ENCODE results near the gene MED29. TPM values are rescaled to one million over a fixed set of nuclear protein-coding genes. Genes with fewer than 3 reads are reported as not detected.

The MED29 gene
- total and polyA plus RNA-seq, 5 donors from 2014 or later, result 53.6 to 65.6 (median 59.5) TPM

GRCh38 chr19:39416152-39417120 lies 25.3 kb downstream of the MED29 start:
- DNase-seq, result no peak
- H3K9me3 ChIP-seq (ENCODE audit: control insufficient read depth in 2 of 2, low read length in 2 of 2), result no peaks in the 10 kb centered on the region
- H3K27me3 Mint-ChIP-seq, result peaks cover 10% of the 10 kb centered on the region
- H3K4me3 ChIP-seq (ENCODE audit: low read depth, low read length), result no peak overlapping the region
- peaks cover 0 to 5% (median 0%) of the 10 kb centered on the region in 7 donors for H3K9me3 Mint-ChIP-seq
- no peak overlapping the region for H3K27ac ChIP-seq (ENCODE audit: insufficient read depth, low read length, poor library complexity, severe bottlenecking)
- H3K27me3 ChIP-seq (ENCODE audit: control insufficient read depth, insufficient read depth, low read length), result no peaks in the 10 kb centered on the region
- H3K36me3 Mint-ChIP-seq, result peaks cover 15% of the 10 kb centered on the region
- H3K4me1 Mint-ChIP-seq, result peaks cover 4 to 29% (median 17%) of the 10 kb centered on the region in 4 donors
- no peak for ATAC-seq (ENCODE audit: low read depth in 2 of 2)
- peak overlapping the region in 1 of 4 donors; percentile 67 for H3K4me3 Mint-ChIP-seq
- H3K36me3 ChIP-seq (ENCODE audit: control insufficient read depth, insufficient read depth, low read length), result peaks cover 17% of the 10 kb centered on the region
- peaks cover 19% of the 10 kb centered on the region for H3K4me1 ChIP-seq (ENCODE audit: control insufficient read depth, insufficient read depth, low read length, poor library complexity, severe bottlenecking)
- H3K27ac Mint-ChIP-seq, result no peak overlapping the region

- no peaks in the 10 kb centered on the region for H3K9me3 ChIP-seq (ENCODE audit: control insufficient read depth in 2 of 2, low read length in 2 of 2)
- H3K27ac Mint-ChIP-seq, result no peak overlapping the region
- peak overlapping the region in 1 of 4 donors; percentile 67 for H3K4me3 Mint-ChIP-seq
- DNase-seq (no peak), ATAC-seq (ENCODE audit: low read depth in 2 of 2) (no peak)
- H3K9me3 Mint-ChIP-seq, result no peaks in the 10 kb centered on the region
- H3K27me3 Mint-ChIP-seq, result no peaks in the 10 kb centered on the region
- peaks cover 10% of the 10 kb centered on the region for H3K36me3 Mint-ChIP-seq
- H3K4me3 ChIP-seq (ENCODE audit: low read depth, low read length), result no peak overlapping the region
- H3K4me1 ChIP-seq (ENCODE audit: control insufficient read depth, insufficient read depth, low read length, poor library complexity, severe bottlenecking), result peaks cover 16% of the 10 kb centered on the region
- no peak overlapping the region for H3K27ac ChIP-seq (ENCODE audit: insufficient read depth, low read length, poor library complexity, severe bottlenecking)
- peaks cover 24% of the 10 kb centered on the region for H3K36me3 ChIP-seq (ENCODE audit: control insufficient read depth, insufficient read depth, low read length)
- H3K4me1 Mint-ChIP-seq, result peaks cover 0 to 20% (median 11%) of the 10 kb centered on the region in 4 donors
- H3K27me3 ChIP-seq (ENCODE audit: control insufficient read depth, insufficient read depth, low read length), result no peaks in the 10 kb centered on the region
Measured at GRCh38 chr19:39417463-39418181, 26.4 kb downstream of the MED29 start.

- no peaks in the 10 kb centered on the region for H3K27me3 ChIP-seq (ENCODE audit: control insufficient read depth, insufficient read depth, low read length)
- Mint-ChIP-seq H3K27me3 (no peaks in the 10 kb centered on the region), H3K4me3 (peak overlapping the region in 1 of 4 donors; percentile 32), H3K9me3 (no peaks in the 10 kb centered on the region), H3K36me3 (peaks cover 12% of the 10 kb centered on the region), H3K27ac (peak overlapping the region in 2 of 3 donors; percentile 32 to 85), H3K4me1 (peaks cover 0 to 15% (median 7%) of the 10 kb centered on the region in 4 donors)
- H3K4me3 ChIP-seq (ENCODE audit: low read depth, low read length), result no peak overlapping the region
- peaks cover 35% of the 10 kb centered on the region for H3K36me3 ChIP-seq (ENCODE audit: control insufficient read depth, insufficient read depth, low read length)
- no peak overlapping the region for H3K27ac ChIP-seq (ENCODE audit: insufficient read depth, low read length, poor library complexity, severe bottlenecking)
- H3K9me3 ChIP-seq (ENCODE audit: control insufficient read depth in 2 of 2, low read length in 2 of 2), result no peaks in the 10 kb centered on the region
- ATAC-seq (ENCODE audit: low read depth in 2 of 2) (no peak), DNase-seq (no peak)
- peaks cover 4% of the 10 kb centered on the region for H3K4me1 ChIP-seq (ENCODE audit: control insufficient read depth, insufficient read depth, low read length, poor library complexity, severe bottlenecking)
Measured at GRCh38 chr19:39419003-39419402, 27.8 kb downstream of the MED29 start.

- Histone ChIP-seq H3K4me3 (ENCODE audit: low read depth, low read length) (no peak overlapping the region), H3K9me3 (ENCODE audit: control insufficient read depth in 2 of 2, low read length in 2 of 2) (no peaks in the 10 kb centered on the region), H3K36me3 (ENCODE audit: control insufficient read depth, insufficient read depth, low read length) (peaks cover 33% of the 10 kb centered on the region), H3K27ac (ENCODE audit: insufficient read depth, low read length, poor library complexity, severe bottlenecking) (no peak overlapping the region), H3K27me3 (ENCODE audit: control insufficient read depth, insufficient read depth, low read length) (no peaks in the 10 kb centered on the region), H3K4me1 (ENCODE audit: control insufficient read depth, insufficient read depth, low read length, poor library complexity, severe bottlenecking) (no peaks in the 10 kb centered on the region)
- no peak overlapping the region for H3K27ac Mint-ChIP-seq
- peaks cover 0 to 6% (median under 1%) of the 10 kb centered on the region in 4 donors for H3K4me1 Mint-ChIP-seq
- H3K36me3 Mint-ChIP-seq, result peaks cover 13% of the 10 kb centered on the region
- DNase-seq, result no peak
- no peak for ATAC-seq (ENCODE audit: low read depth in 2 of 2)
- no peak overlapping the region for H3K4me3 Mint-ChIP-seq
- H3K27me3 Mint-ChIP-seq, result no peaks in the 10 kb centered on the region
- H3K9me3 Mint-ChIP-seq, result no peaks in the 10 kb centered on the region
Measured at GRCh38 chr19:39420769-39421168, 29.6 kb downstream of the MED29 start.

GRCh38 chr19:39422020-39422419 lies 30.8 kb downstream of the MED29 start:
- Histone ChIP-seq H3K27ac (ENCODE audit: insufficient read depth, low read length, poor library complexity, severe bottlenecking) (no peak overlapping the region), H3K27me3 (ENCODE audit: control insufficient read depth, insufficient read depth, low read length) (no peaks in the 10 kb centered on the region), H3K4me1 (ENCODE audit: control insufficient read depth, insufficient read depth, low read length, poor library complexity, severe bottlenecking) (no peaks in the 10 kb centered on the region), H3K36me3 (ENCODE audit: control insufficient read depth, insufficient read depth, low read length) (peaks cover 27% of the 10 kb centered on the region), H3K4me3 (ENCODE audit: low read depth, low read length) (no peak overlapping the region), H3K9me3 (ENCODE audit: control insufficient read depth in 2 of 2, low read length in 2 of 2) (no peaks in the 10 kb centered on the region)
- no peak overlapping the region for H3K4me3 Mint-ChIP-seq
- DNase-seq, result no peak
- H3K27ac Mint-ChIP-seq, result no peak overlapping the region
- H3K4me1 Mint-ChIP-seq, result peaks cover 0 to 13% (median 2%) of the 10 kb centered on the region in 4 donors
- H3K36me3 Mint-ChIP-seq, result peaks cover 17% of the 10 kb centered on the region
- H3K27me3 Mint-ChIP-seq, result no peaks in the 10 kb centered on the region
- H3K9me3 Mint-ChIP-seq, result no peaks in the 10 kb centered on the region
- no peak for ATAC-seq (ENCODE audit: low read depth in 2 of 2)

GRCh38 chr19:39423258-39424086 lies 32.3 kb downstream of the MED29 start:
- H3K4me3 Mint-ChIP-seq, result no peak overlapping the region
- H3K36me3 ChIP-seq (ENCODE audit: control insufficient read depth, insufficient read depth, low read length), result peaks cover 25% of the 10 kb centered on the region
- H3K9me3 Mint-ChIP-seq, result no peaks in the 10 kb centered on the region
- H3K4me1 Mint-ChIP-seq, result peaks cover 0 to 10% (median 2%) of the 10 kb centered on the region in 4 donors
- no peak overlapping the region for H3K27ac ChIP-seq (ENCODE audit: insufficient read depth, low read length, poor library complexity, severe bottlenecking)
- H3K27me3 Mint-ChIP-seq, result no peaks in the 10 kb centered on the region
- H3K27me3 ChIP-seq (ENCODE audit: control insufficient read depth, insufficient read depth, low read length), result no peaks in the 10 kb centered on the region
- H3K36me3 Mint-ChIP-seq, result peaks cover 17% of the 10 kb centered on the region
- no peaks in the 10 kb centered on the region for H3K9me3 ChIP-seq (ENCODE audit: control insufficient read depth in 2 of 2, low read length in 2 of 2)
- H3K4me3 ChIP-seq (ENCODE audit: low read depth, low read length), result no peak overlapping the region
- ATAC-seq (ENCODE audit: low read depth in 2 of 2), result no peak
- peak overlapping the region in 1 of 3 donors; percentile 43 for H3K27ac Mint-ChIP-seq
- H3K4me1 ChIP-seq (ENCODE audit: control insufficient read depth, insufficient read depth, low read length, poor library complexity, severe bottlenecking), result no peaks in the 10 kb centered on the region
- DNase-seq, result no peak

GRCh38 chr19:39424934-39425333 lies 33.8 kb downstream of the MED29 start:
- no peak overlapping the region for H3K27ac Mint-ChIP-seq
- Histone ChIP-seq H3K27me3 (ENCODE audit: control insufficient read depth, insufficient read depth, low read length) (no peaks in the 10 kb centered on the region), H3K9me3 (ENCODE audit: control insufficient read depth in 2 of 2, low read length in 2 of 2) (no peaks in the 10 kb centered on the region), H3K36me3 (ENCODE audit: control insufficient read depth, insufficient read depth, low read length) (peaks cover 19% of the 10 kb centered on the region), H3K4me3 (ENCODE audit: low read depth, low read length) (no peak overlapping the region), H3K27ac (ENCODE audit: insufficient read depth, low read length, poor library complexity, severe bottlenecking) (no peak overlapping the region), H3K4me1 (ENCODE audit: control insufficient read depth, insufficient read depth, low read length, poor library complexity, severe bottlenecking) (no peaks in the 10 kb centered on the region)
- no peak for ATAC-seq (ENCODE audit: low read depth in 2 of 2)
- H3K4me1 Mint-ChIP-seq, result peaks cover 0 to 10% (median 2%) of the 10 kb centered on the region in 4 donors
- H3K4me3 Mint-ChIP-seq, result no peak overlapping the region
- H3K36me3 Mint-ChIP-seq, result peaks cover 14% of the 10 kb centered on the region
- no peaks in the 10 kb centered on the region for H3K9me3 Mint-ChIP-seq
- no peaks in the 10 kb centered on the region for H3K27me3 Mint-ChIP-seq
- DNase-seq, result no peak
